BJ (cell line): ENCODE measurements around the gene COG5. TPM values are rescaled to one million over a fixed set of nuclear protein-coding genes. Genes with fewer than 3 reads are reported as not detected.

Source experiments
- CTCF ChIA-PET: fragments of 350-600 bp; formaldehyde crosslinking; extraction: SDS; loops from one replicate; lab custom pipeline; 2021; ENCODE audit warnings: antibody characterized with exemption, inconsistent platforms; lab: Yijun Ruan, JAX
- POLR2A ChIA-PET: fragments of 300-600 bp; sonication (Branson Sonifier 250); formaldehyde crosslinking; extraction: SDS; loops from one replicate; lab custom pipeline; 2021; ENCODE audit warnings: antibody characterized with exemption; lab: Charles Lee
- DNase-seq: peaks from one replicate; pipeline ENCODE4 v3.0.0-alpha.2; 2011; ENCODE audit warnings: low read depth
- H3K27me3 ChIP-seq: 2 replicates; pipeline ENCODE4 v1.6.0; 2011; ENCODE audit warnings: low read length; ENCODE audit not compliant: control insufficient read depth, insufficient read depth
- H3K36me3 ChIP-seq: 2 replicates; pipeline ENCODE4 v1.5.1; 2011; ENCODE audit warnings: low read length; ENCODE audit not compliant: control insufficient read depth, insufficient read depth
- H3K4me3 ChIP-seq: 2 replicates; pipeline ENCODE4 v1.5.1; 2011; ENCODE audit warnings: low read depth, mild to moderate bottlenecking, control low read depth, low read length
- CTCF ChIP-seq: IDR thresholded peaks from 2 replicates; pipeline ENCODE4 v1.5.1; 2011; ENCODE audit warnings: low read depth, mild to moderate bottlenecking, control low read depth, inconsistent platforms, low read length, moderate library complexity; ENCODE audit not compliant: insufficient read depth
- polyA plus RNA-seq: library from polyadenylated mRNA; depleted of rRNA; stranded (reverse); fragments of >200 nt; gene quantifications from 2 replicates; pipeline ENCODE4 v1.2.3, GENCODE V29; 2011

Gene COG5
- polyA plus RNA-seq, 1 experiment = 20.5 TPM

- CTCF ChIA-PET = no interaction called here
- TF ChIP-seq CTCF = no peak
- no peak for DNase-seq
- POLR2A ChIA-PET = no interaction called here
- Histone ChIP-seq H3K27me3 (no peaks in the 10 kb centered on the region), H3K4me3 (no peak overlapping the region), H3K36me3 (no peaks in the 10 kb centered on the region)
These were observed 95.7 kb downstream of the COG5 start for GRCh38 chr7:107467972-107468371.

DNA sequence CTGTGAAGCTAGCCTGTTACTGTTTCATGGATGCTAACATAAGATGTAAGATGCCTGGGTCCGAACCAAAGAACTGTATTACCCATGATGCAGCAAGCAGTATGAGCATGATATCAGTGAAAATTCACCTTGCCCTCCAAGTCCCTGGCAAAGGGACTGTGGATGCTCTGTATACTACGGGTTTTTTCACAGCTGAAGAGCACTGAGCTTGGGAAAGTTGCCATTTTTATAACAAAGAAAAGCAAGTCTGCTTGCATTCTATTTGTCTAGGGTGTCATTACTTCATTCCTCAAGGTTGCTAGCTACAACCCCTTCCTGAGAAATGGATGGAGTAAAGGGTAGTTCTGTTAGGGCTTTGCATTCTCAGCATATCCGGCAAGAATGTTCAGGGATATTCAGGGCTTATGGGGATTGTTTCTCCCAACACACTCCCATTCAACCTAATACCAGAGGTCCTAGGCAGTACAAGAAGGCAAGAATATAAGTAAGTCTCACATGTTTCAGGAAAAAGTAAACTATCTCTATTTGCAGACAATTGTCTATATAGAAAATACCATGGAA is 99.0 kb downstream of the COG5 start:
- no peak for DNase-seq

DNA sequence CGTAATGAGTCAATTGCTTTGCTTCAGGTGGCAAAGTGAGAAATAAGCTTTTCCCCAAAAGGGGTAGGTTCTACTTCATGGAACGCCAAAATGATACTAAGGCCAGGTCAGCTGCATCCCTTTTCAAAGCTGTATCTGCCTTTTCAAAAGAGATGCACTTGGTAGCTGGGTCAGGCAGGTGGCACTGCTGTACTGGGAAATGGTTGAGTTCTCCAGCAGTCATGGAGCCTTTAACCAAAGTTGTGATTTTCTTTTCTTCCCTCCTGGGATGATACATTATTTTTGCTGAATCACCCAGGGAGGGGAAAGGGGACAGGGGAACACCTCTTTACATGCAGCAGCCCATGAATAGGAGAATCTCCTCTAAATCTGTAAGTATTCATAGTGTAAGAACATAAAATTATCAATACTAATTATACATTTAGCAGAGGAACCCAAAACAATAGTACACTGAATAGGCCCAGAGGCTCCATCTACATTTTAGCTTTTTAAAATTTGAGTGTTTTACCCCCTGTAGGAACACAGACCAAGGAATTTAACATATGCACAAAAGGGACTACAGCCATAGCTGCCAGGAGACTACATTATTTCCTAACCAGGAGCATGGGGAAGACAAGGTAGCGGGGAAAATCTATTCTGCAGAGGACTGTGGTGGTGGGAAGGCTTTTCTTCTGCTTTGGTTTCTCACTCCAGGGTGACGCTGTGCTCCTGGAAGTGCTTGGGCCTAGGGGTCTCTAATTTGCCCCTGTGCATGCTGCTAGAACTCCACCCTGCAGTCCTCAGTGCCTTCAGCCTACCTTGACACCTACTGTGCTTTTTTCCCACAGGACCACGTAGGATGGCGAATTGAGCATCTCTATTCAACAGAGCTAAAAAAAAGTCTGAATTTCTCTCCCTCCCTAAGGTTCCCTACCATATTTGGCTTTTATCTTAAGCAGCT is 100.3 kb downstream of the COG5 start:
- H3K4me3 ChIP-seq = no peak overlapping the region
- no peaks in the 10 kb centered on the region for H3K27me3 ChIP-seq
- peak; percentile 84 for TF ChIP-seq CTCF
- no peak for DNase-seq
- H3K36me3 ChIP-seq = no peaks in the 10 kb centered on the region
- POLR2A ChIA-PET = no interaction called here
- CTCF ChIA-PET = interaction anchor here (0.6 to 2.9 kb wide), 29 partner anchors 7 to 759 kb away, joined by 3 to 75 read pairs (median 3); partner anchors contain the start of genes BCAP29 and CBLL1

More for the DNA sequence above, 99.0 kb downstream of the COG5 start:
- H3K27me3 ChIP-seq = no peaks in the 10 kb centered on the region
- CTCF ChIA-PET = interaction anchor here (0.7 to 2.9 kb wide), 12 partner anchors 8 to 414 kb away, joined by 3 to 75 read pairs (median 4); partner anchors contain the start of gene CBLL1
- TF ChIP-seq CTCF = no peak
- POLR2A ChIA-PET = no interaction called here
- no peaks in the 10 kb centered on the region for H3K36me3 ChIP-seq
- no peak overlapping the region for H3K4me3 ChIP-seq

DNA sequence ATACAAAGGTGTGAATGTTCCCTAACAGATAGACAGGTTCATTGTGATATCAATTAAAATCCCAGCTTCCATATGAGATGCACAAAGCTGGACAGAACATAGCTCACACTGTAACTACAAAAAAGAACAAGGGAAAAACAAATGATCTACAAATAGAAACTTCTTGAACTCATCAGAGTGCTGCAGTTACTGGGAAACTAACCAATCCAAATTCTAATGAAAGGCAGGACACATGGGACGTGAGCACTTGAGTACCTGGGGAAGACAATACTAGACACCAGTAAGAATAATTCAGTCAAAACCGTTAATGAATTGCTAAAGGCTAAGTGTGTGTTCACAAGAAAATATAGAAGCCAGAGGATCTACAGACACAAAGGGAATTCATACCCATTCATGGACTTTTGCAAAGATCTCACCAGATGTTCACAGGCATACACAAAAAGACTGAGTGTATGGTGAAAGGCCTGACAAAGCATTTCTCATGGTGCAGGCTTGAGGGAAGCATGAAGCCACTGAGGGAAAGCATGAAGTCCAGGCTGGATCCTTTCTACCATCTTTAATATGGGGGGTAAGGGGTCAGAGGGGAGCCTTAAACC is 101.7 kb downstream of the COG5 start:
- CTCF ChIA-PET = interaction anchor here (2.9 kb wide), 1 partner anchor 265 kb away, joined by 75 read pairs; no protein-coding TSS in a partner anchor
- DNase-seq = no peak
- TF ChIP-seq CTCF = no peak
- no peaks in the 10 kb centered on the region for H3K36me3 ChIP-seq
- no peaks in the 10 kb centered on the region for H3K27me3 ChIP-seq
- no peak overlapping the region for H3K4me3 ChIP-seq
- POLR2A ChIA-PET = no interaction called here

DNA sequence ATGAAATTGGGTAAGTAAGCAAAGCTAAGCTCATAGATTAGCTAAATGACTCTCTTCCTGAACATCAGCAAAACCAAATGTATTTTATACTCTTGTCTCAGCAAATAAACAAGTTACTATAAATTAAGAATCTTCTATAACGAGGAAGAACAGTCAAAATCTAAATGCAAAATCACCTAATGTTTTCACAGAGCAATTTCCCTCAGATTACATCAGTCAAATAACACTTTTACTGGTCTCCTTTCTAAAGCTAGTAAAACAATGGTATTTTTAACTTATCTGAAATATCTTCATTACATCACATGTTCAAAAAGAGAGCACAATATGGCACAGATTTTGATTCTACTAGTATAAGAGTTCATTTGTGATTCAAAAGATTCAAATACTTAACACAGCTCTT is 110.3 kb downstream of the COG5 start:
- Histone ChIP-seq H3K36me3 (no peaks in the 10 kb centered on the region), H3K27me3 (no peaks in the 10 kb centered on the region), H3K4me3 (no peak overlapping the region)
- DNase-seq = no peak
- POLR2A ChIA-PET = no interaction called here
- TF ChIP-seq CTCF = no peak
- CTCF ChIA-PET = no interaction called here
